Measurements from ENCODE around the gene CBFA2T2.
"Not testable (repeated sequence)": the region's sequence is repeated elsewhere in the genome, so short reads cannot be mapped to it uniquely, and the experiment has no call there.

The CBFA2T2 gene

GRCh38 chr20:33499355-33499754 is 9.5 kb downstream of the CBFA2T2 start:
- no peak for DNase-seq (ENCODE audit: low read depth)
- H3K4me3 ChIP-seq (replicated peaks; ENCODE audit: low read depth, low read length), result no peak overlapping the region
- no peak for TF ChIP-seq CTCF (IDR thresholded peaks at IDR 0.05; ENCODE audit: low read length, missing control alignments)

- H3K4me3 ChIP-seq (replicated peaks; ENCODE audit: low read depth, low read length), result no peak overlapping the region
- DNase-seq (ENCODE audit: low read depth), result no peak
- TF ChIP-seq CTCF (IDR thresholded peaks at IDR 0.05; ENCODE audit: low read length, missing control alignments), result no peak
Measured at GRCh38 chr20:33501000-33501399, 11.1 kb downstream of the CBFA2T2 start.

DNA sequence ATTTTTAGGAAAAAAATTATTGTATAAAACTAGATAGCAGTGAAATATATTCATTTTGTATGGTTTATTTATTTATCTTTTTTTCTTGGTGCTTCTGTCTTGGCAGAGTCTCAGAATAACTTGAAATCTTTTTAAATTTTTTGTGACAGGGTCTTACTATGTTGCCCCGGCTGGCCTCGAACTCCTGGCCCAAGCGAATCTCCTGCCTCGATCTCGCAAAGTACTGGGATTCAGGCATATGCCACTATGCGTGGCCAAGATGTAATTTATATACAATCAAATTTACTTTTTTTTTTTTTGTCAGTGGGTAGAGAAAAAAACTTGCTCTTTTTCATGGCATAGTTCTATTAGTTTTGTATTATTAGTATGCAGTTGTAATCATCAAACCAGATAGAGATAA is 13.7 kb downstream of the CBFA2T2 start:
- TF ChIP-seq CTCF (IDR thresholded peaks at IDR 0.05; ENCODE audit: low read length, missing control alignments), result no peak
- DNase-seq (ENCODE audit: low read depth), result no peak
- H3K4me3 ChIP-seq (replicated peaks; ENCODE audit: low read depth, low read length), result no peak overlapping the region

DNA sequence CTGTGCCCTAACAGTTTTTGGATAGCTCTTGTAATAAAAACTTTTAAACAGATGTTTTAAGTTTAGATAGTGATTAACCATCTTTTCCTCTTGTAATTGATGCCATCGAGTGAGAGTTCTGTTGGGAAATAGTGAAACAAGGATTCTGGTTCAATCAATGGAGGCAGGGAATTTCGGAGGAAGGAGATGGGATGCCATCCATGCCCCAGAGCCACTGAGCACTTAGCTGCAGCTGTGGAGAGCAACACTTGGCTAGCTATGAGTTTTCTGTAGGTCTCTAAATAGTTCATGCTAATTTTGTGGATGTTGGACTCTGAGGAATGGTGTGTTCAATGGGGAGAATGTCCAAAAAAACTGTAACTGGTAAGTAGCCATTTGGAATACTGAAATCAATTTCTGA is 16.7 kb downstream of the CBFA2T2 start:
- TF ChIP-seq CTCF (IDR thresholded peaks at IDR 0.05; ENCODE audit: low read length, missing control alignments), result no peak
- no peak for DNase-seq (ENCODE audit: low read depth)
- no peak overlapping the region for H3K4me3 ChIP-seq (replicated peaks; ENCODE audit: low read depth, low read length)

DNA sequence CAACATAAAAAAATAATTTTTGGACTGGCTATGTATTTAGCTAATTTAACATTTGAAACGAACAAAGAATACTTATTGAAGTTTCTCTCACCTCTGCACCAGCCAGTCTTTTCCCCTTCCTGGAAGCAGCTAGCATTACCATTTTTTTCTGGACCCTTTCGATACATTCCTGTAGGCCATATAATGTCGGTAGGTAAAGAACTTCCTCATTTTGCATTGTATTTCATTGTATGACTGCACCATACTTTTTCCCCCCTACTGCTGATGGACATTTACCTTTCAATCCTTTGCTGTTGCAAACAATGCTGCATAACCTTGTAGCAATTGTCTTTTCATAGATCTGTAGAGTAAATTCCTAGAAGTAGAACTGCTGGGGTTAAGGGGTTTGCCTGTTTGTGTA is 17.6 kb downstream of the CBFA2T2 start:
- TF ChIP-seq CTCF (IDR thresholded peaks at IDR 0.05; ENCODE audit: low read length, missing control alignments), result no peak
- DNase-seq (ENCODE audit: low read depth), result no peak
- no peak overlapping the region for H3K4me3 ChIP-seq (replicated peaks; ENCODE audit: low read depth, low read length)

DNA sequence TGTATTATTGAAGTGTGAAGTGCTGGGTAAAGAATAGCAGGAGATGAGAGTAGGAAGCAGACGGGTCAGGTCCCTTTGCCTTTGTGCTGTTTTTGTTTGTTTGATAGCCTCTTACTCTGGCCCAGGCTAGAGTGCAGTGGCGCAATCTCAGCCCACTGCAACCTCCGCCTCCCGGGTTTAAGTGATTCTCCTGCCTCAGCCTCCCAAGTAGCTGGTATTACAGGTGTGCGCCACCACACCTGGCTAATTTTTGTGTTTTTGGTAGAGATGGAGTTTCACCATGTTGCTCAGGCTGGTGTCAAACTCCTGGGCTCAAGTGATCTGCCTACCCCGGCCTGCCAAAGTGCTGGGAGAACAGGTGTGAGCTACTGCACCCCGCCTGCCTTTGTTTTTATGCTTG is 18.1 kb downstream of the CBFA2T2 start:
- DNase-seq (ENCODE audit: low read depth); H3K4me3 ChIP-seq (replicated peaks; ENCODE audit: low read depth, low read length): not testable (repeated sequence)

DNA sequence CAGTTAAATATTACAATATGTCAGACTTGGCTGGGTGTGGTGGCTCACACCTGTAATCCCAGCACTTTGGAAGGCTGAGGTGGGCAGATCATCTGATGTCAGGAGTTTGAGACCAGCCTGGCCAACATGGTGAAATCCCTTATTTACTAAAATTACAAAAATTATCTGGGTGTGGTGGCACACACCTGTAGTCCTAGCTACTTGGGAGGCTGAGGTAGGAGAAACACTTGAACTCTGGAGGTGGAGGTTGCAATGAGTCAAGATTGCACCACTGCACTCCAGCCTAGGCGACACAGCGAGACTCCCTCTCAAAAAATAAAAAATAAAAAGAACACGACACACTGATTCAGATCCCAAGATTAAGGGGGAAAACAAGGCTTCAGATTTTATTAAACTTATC is 19.2 kb downstream of the CBFA2T2 start:
- DNase-seq (ENCODE audit: low read depth), result not testable (repeated sequence)

GRCh38 chr20:33511876-33512275 is 22.0 kb downstream of the CBFA2T2 start:
- not testable (repeated sequence) for DNase-seq (ENCODE audit: low read depth); H3K4me3 ChIP-seq (replicated peaks; ENCODE audit: low read depth, low read length)

More for the DNA sequence above, 19.2 kb downstream of the CBFA2T2 start:
- not testable (repeated sequence) for H3K4me3 ChIP-seq (replicated peaks; ENCODE audit: low read depth, low read length)

- no peak overlapping the region for H3K4me3 ChIP-seq (replicated peaks; ENCODE audit: low read depth, low read length)
- TF ChIP-seq CTCF (IDR thresholded peaks at IDR 0.05; ENCODE audit: low read length, missing control alignments), result peak; percentile 16
- peak; percentile 6 for DNase-seq (ENCODE audit: low read depth)
Measured at GRCh38 chr20:33515569-33516216, 25.8 kb downstream of the CBFA2T2 start.
